Suprapubic skin (tissue), 4 donors: ENCODE measurements around the gene TCF12.

Source experiments
- EP300 ChIP-seq: sonication (generic); formaldehyde crosslinking; IDR thresholded peaks from one replicate; pipeline ENCODE4 v1.6.1; 2017; ENCODE audit warnings: antibody characterized with exemption
- POLR2A ChIP-seq, 2 donors: fragments of 450-650 bp; IDR thresholded peaks; one replicate each; pipeline ENCODE4 v1.6.1; 2017; ENCODE audit warnings: antibody characterized with exemption in 2 of 2, mild to moderate bottlenecking in 2 of 2, moderate library complexity in 2 of 2
- POLR2AphosphoS5 ChIP-seq, 3 donors: sonication (generic); formaldehyde crosslinking; IDR thresholded peaks; one replicate each; pipeline ENCODE4 v1.6.1; 2017; ENCODE audit warnings: antibody characterized with exemption in 3 of 3
- TF ChIP-seq, protein P1 (sequence below), 2 donors: fragments of 200-600 bp in 1 of 2; fragments of 450-650 bp in 1 of 2; sonication (generic) in 1 of 2; IDR thresholded peaks; one replicate each; pipeline ENCODE4 v1.5.1; 2016 to 2019; ENCODE audit warnings: antibody characterized with exemption in 2 of 2, mild to moderate bottlenecking in 1 of 2, moderate library complexity in 1 of 2

DNA sequence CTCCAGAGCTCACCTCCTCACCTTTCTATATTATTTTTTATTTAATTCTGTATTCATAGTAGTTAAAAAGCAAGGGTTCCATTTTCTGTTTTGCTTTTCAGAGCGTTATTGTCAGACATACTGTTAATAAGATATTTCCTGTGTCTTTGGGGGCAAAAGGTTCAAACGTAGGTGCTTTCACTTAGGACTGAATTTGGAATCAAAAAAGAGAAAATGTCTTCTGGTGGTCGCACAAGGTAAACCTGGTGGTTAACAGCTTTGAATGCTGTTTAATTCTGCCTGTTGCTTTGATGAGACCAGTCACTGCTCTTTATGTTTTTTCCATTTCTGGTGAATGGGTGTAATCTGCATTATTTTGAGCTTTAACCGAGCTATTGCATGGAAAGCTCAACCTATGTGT, 212.5 kb downstream of the TCF12 start:
- TF ChIP-seq, protein P1, sequence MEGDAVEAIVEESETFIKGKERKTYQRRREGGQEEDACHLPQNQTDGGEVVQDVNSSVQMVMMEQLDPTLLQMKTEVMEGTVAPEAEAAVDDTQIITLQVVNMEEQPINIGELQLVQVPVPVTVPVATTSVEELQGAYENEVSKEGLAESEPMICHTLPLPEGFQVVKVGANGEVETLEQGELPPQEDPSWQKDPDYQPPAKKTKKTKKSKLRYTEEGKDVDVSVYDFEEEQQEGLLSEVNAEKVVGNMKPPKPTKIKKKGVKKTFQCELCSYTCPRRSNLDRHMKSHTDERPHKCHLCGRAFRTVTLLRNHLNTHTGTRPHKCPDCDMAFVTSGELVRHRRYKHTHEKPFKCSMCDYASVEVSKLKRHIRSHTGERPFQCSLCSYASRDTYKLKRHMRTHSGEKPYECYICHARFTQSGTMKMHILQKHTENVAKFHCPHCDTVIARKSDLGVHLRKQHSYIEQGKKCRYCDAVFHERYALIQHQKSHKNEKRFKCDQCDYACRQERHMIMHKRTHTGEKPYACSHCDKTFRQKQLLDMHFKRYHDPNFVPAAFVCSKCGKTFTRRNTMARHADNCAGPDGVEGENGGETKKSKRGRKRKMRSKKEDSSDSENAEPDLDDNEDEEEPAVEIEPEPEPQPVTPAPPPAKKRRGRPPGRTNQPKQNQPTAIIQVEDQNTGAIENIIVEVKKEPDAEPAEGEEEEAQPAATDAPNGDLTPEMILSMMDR (IDR thresholded peaks at IDR 0.05), result no peak
- TF ChIP-seq POLR2AphosphoS5 (IDR thresholded peaks at IDR 0.05) (no peak), POLR2A (IDR thresholded peaks at IDR 0.05) (no peak), EP300 (no peak)
